Mesenchymal stem cell (in vitro differentiated cells and primary cell): ENCODE data around the gene CDHR2.

ENCODE experiments used
- DNase-seq: peaks from one replicate; pipeline ENCODE4 v3.0.0-alpha.2; 2013
- H2AFZ ChIP-seq: one replicate; pipeline ENCODE4 v1.6.1; 2013; ENCODE audit warnings: low read depth, mild to moderate bottlenecking, control low read depth, inconsistent platforms, low read length, moderate library complexity
- H2AK5ac ChIP-seq: 2 replicates; pipeline ENCODE4 v1.6.1; 2013; ENCODE audit warnings: low read length, moderate library complexity, mild to moderate bottlenecking, inconsistent platforms; ENCODE audit not compliant: severe bottlenecking
- H2BK120ac ChIP-seq: one replicate; pipeline ENCODE4 v1.6.1; 2013; ENCODE audit warnings: low read depth, mild to moderate bottlenecking, inconsistent platforms, low read length, moderate library complexity
- H2BK12ac ChIP-seq, 2 experiments: one replicate each; pipeline ENCODE4 v1.6.1; 2013; ENCODE audit warnings: inconsistent platforms in 2 of 2, low read length in 2 of 2, mild to moderate bottlenecking in 2 of 2, moderate library complexity in 2 of 2, control low read depth in 1 of 2
- H2BK15ac ChIP-seq: one replicate; pipeline ENCODE4 v1.6.1; 2013; ENCODE audit warnings: mild to moderate bottlenecking, low read depth, inconsistent platforms; ENCODE audit not compliant: poor library complexity, severe bottlenecking
- H2BK5ac ChIP-seq: 2 replicates; pipeline ENCODE4 v1.6.1; 2013; ENCODE audit warnings: low read depth, mild to moderate bottlenecking, low read length, control low read depth, inconsistent platforms; ENCODE audit not compliant: poor library complexity, severe bottlenecking
- H3K14ac ChIP-seq, 2 experiments: one replicate each; pipeline ENCODE4 v1.6.1; 2013; ENCODE audit warnings: inconsistent platforms in 2 of 2, low read length in 2 of 2, control low read depth in 1 of 2, mild to moderate bottlenecking in 1 of 2, moderate library complexity in 1 of 2
- H3K18ac ChIP-seq, 2 experiments: one replicate each; pipeline ENCODE4 v1.6.1; 2013; ENCODE audit warnings: inconsistent platforms in 2 of 2, low read length in 2 of 2, control low read depth in 1 of 2, low read depth in 1 of 2, mild to moderate bottlenecking in 1 of 2
- H3K23ac ChIP-seq, 2 experiments: one replicate each; pipeline ENCODE4 v1.6.1; 2013; ENCODE audit warnings: inconsistent platforms in 2 of 2, low read length in 2 of 2, mild to moderate bottlenecking in 2 of 2, moderate library complexity in 2 of 2, control low read depth in 1 of 2
- H3K27ac ChIP-seq: 2 replicates; pipeline ENCODE4 v1.5.1; 2013; ENCODE audit warnings: mild to moderate bottlenecking, moderate library complexity, low read length, control low read depth, inconsistent platforms; ENCODE audit not compliant: poor library complexity, severe bottlenecking
- H3K27me3 ChIP-seq, 2 experiments: 2 replicates each; pipeline versions ENCODE4 v1.6.1 to v1.7.0; 2013; ENCODE audit warnings: low read length in 2 of 2, mild to moderate bottlenecking in 2 of 2, moderate library complexity in 2 of 2, control low read depth in 1 of 2, inconsistent platforms in 1 of 2; ENCODE audit not compliant: control insufficient read depth in 1 of 2, insufficient read depth in 1 of 2
- H3K36me3 ChIP-seq, 2 experiments: 2 replicates each; pipeline versions ENCODE4 v1.6.1 to v1.7.0; 2013; ENCODE audit warnings: low read length in 2 of 2, control low read depth in 1 of 2, inconsistent platforms in 1 of 2, low read depth in 1 of 2, mild to moderate bottlenecking in 1 of 2; ENCODE audit not compliant: insufficient read depth in 2 of 2, control insufficient read depth in 1 of 2
- H3K4ac ChIP-seq, 2 experiments: one replicate each; pipeline ENCODE4 v1.6.1; 2013; ENCODE audit warnings: inconsistent platforms in 2 of 2, low read length in 2 of 2, mild to moderate bottlenecking in 2 of 2, moderate library complexity in 2 of 2, control low read depth in 1 of 2, low read depth in 1 of 2
- H3K4me1 ChIP-seq: 2 replicates; pipeline ENCODE4 v1.6.1; 2013; ENCODE audit warnings: low read depth, low read length, control low read depth; ENCODE audit not compliant: control insufficient read depth, insufficient read depth
- H3K4me2 ChIP-seq: 2 replicates; pipeline ENCODE4 v1.6.1; 2013; ENCODE audit warnings: low read length, mild to moderate bottlenecking, inconsistent platforms; ENCODE audit not compliant: poor library complexity, severe bottlenecking
- H3K4me3 ChIP-seq, 2 experiments: 2 replicates each; pipeline versions ENCODE4 v1.5.1 to v1.7.0; 2013; ENCODE audit warnings: low read length in 2 of 2, mild to moderate bottlenecking in 2 of 2, control low read depth in 1 of 2, low read depth in 1 of 2; ENCODE audit not compliant: insufficient read depth in 1 of 2
- H3K79me1 ChIP-seq: replicated peaks from 2 replicates; pipeline ENCODE4 v1.6.1; 2013; ENCODE audit warnings: mild to moderate bottlenecking, control low read depth, low read length, inconsistent platforms; ENCODE audit not compliant: poor library complexity, severe bottlenecking
- H3K9ac ChIP-seq: 2 replicates; pipeline ENCODE4 v1.7.0; 2013; ENCODE audit warnings: mild to moderate bottlenecking, low read length, moderate library complexity
- H3K9me3 ChIP-seq: 2 replicates; pipeline ENCODE4 v1.7.0; 2013; ENCODE audit warnings: mild to moderate bottlenecking, low read length; ENCODE audit not compliant: control insufficient read depth
- H4K8ac ChIP-seq: one replicate; pipeline ENCODE4 v1.6.1; 2013; ENCODE audit warnings: inconsistent platforms, mild to moderate bottlenecking, low read length, moderate library complexity
- H4K91ac ChIP-seq: one replicate; pipeline ENCODE4 v1.6.1; 2013; ENCODE audit warnings: mild to moderate bottlenecking, low read length, inconsistent platforms
- WGBS: methylation state at CpG from one replicate; pipeline ENCODE4 v1.1.7; 2013; ENCODE audit warnings: mixed read lengths; 5-methylcytosine and 5-hydroxymethylcytosine counted together

Gene CDHR2

DNA sequence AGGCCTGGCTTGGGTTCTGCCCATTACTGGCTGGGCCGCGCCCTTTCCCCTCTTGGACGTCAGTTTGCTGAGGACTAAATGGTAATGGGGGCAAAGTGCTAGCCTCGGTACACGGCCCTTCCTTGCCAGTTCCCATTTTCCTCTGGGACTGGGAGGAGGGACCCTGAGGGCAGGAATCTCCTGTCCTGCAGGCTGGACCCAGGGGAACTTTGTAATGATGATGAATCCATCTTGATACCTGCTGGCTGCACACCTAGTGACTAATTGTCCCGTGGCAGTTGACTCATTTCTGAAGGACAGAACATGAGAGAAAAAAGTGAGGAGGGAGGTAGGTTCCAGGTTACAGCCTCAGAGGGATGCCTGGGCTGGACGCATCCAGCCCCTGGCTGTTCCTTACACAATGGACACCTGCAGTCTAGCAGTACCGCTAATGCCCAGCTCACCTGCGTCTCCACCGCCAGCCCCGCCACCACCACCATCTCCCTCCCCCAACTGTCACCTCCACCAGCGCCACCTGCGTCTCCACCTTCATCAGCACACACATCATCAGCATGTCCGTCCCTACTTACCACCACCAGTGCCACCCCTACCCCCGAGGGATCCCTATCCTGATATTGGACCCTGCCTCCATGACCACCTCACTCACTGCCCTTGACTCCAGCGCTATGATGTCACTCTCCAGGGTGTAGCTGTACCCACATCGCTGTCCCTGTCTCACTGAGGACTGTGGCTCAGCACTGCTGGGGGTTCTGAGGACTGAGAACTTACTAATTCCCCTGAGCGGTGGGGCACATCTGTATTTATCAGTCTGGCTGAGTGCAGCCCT, 4.3 kb downstream of the CDHR2 start:
- Histone ChIP-seq H4K91ac (no peak overlapping the region), H3K4me2 (no peak overlapping the region), H3K4me1 (peaks cover 16% of the 10 kb centered on the region), H3K79me1 (no peaks in the 10 kb centered on the region), H2BK12ac (peak overlapping the region in 1 of 2 experiments; percentile 15), H3K4ac (no peak overlapping the region), H3K27me3 (peaks cover 3 to 17% of the 10 kb centered on the region in 2 experiments), H2AK5ac (no peak overlapping the region), H3K9ac (no peak overlapping the region), H2BK120ac (no peak overlapping the region), H3K9me3 (no peaks in the 10 kb centered on the region), H3K18ac (no peak overlapping the region), H3K4me3 (no peak overlapping the region), H3K14ac (peak overlapping the region in 1 of 2 experiments; percentile 23), H2BK5ac (no peak overlapping the region), H3K27ac (no peak overlapping the region), H3K36me3 (no peaks in the 10 kb centered on the region), H2BK15ac (no peak overlapping the region), H2AFZ (no peak overlapping the region), H4K8ac (no peak overlapping the region), H3K23ac (no peak overlapping the region)
- no peak for DNase-seq
- 78% methylated on average over 18 of the region's 18 CpGs for WGBS

DNA sequence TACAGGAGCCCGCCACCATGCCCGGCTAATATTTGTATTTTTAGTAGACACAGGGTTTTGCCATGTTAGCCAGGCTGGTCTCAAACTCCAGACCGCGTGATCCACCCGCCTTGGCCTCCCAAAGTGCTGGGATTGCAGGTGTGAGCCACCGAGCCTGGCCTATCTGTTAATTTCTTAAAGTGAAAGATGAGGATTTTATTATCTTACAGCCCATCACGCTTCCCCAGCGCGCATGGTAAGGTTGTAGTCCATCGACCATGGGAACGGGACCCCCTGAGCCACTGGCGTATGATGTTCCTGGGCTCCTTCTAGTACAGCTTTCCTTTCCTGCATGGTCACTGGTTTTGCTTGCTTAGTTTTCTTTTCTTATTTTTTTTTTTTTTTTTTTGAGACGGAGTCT, 8.7 kb downstream of the CDHR2 start:
- H2AK5ac ChIP-seq = no peak overlapping the region
- WGBS = 95% methylated on average over 12 of the region's 13 CpGs
- H3K4me1 ChIP-seq = peaks cover 7% of the 10 kb centered on the region
- H3K14ac ChIP-seq = no peak overlapping the region
- H3K36me3 ChIP-seq = no peaks in the 10 kb centered on the region
- no peak overlapping the region for H3K4me2 ChIP-seq
- H3K79me1 ChIP-seq = no peaks in the 10 kb centered on the region
- no peak overlapping the region for H3K4ac ChIP-seq
- DNase-seq = no peak
- no peak overlapping the region for H3K9ac ChIP-seq
- H3K4me3 ChIP-seq = no peak overlapping the region
- H2BK12ac ChIP-seq = no peak overlapping the region
- H4K91ac ChIP-seq = no peak overlapping the region
- H2AFZ ChIP-seq = no peak overlapping the region
- H3K27ac ChIP-seq = no peak overlapping the region
- no peak overlapping the region for H2BK15ac ChIP-seq
- H3K27me3 ChIP-seq = peaks cover 0 to 22% of the 10 kb centered on the region in 2 experiments
- H3K23ac ChIP-seq = no peak overlapping the region
- no peak overlapping the region for H3K18ac ChIP-seq
- H4K8ac ChIP-seq = no peak overlapping the region
- no peak overlapping the region for H2BK120ac ChIP-seq
- peaks cover 3% of the 10 kb centered on the region for H3K9me3 ChIP-seq
- H2BK5ac ChIP-seq = no peak overlapping the region

DNA sequence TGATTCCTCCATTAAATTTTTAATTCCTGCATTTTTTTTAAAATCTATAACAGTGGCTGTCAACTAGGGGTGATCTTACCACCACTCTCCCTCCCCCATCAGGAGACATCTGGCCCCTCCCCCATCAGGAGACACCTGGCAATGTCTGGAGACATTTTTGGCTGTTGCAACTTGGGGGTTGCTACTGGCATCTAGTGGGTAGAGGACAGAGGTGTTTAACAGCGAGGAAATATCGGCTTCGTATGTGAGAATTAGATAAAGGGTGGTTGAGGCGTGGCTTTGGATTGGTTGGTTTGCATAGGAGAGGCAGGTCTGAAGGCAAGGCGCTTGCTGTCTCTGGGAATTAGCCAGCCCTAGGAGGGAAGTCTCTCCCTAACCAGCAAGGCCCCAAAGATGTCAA, 10.5 kb downstream of the CDHR2 start:
- peaks cover 3% of the 10 kb centered on the region for H3K9me3 ChIP-seq
- H3K4me1 ChIP-seq = no peaks in the 10 kb centered on the region
- H3K4me3 ChIP-seq = no peak overlapping the region
- no peak overlapping the region for H3K4me2 ChIP-seq
- H3K27me3 ChIP-seq = peaks cover 0 to 22% of the 10 kb centered on the region in 2 experiments
- no peak overlapping the region for H3K27ac ChIP-seq
- H3K14ac ChIP-seq = no peak overlapping the region
- H3K4ac ChIP-seq = no peak overlapping the region
- H4K91ac ChIP-seq = no peak overlapping the region
- no peak overlapping the region for H2BK12ac ChIP-seq
- WGBS = 40% methylated on average over 3 of the region's 5 CpGs
- H3K79me1 ChIP-seq = no peaks in the 10 kb centered on the region
- no peak overlapping the region for H2BK5ac ChIP-seq
- no peak for DNase-seq
- no peak overlapping the region for H2AFZ ChIP-seq
- H3K9ac ChIP-seq = no peak overlapping the region
- no peak overlapping the region for H4K8ac ChIP-seq
- H3K36me3 ChIP-seq = no peaks in the 10 kb centered on the region
- no peak overlapping the region for H3K23ac ChIP-seq
- no peak overlapping the region for H3K18ac ChIP-seq
- no peak overlapping the region for H2AK5ac ChIP-seq
- H2BK120ac ChIP-seq = no peak overlapping the region
- H2BK15ac ChIP-seq = no peak overlapping the region

DNA sequence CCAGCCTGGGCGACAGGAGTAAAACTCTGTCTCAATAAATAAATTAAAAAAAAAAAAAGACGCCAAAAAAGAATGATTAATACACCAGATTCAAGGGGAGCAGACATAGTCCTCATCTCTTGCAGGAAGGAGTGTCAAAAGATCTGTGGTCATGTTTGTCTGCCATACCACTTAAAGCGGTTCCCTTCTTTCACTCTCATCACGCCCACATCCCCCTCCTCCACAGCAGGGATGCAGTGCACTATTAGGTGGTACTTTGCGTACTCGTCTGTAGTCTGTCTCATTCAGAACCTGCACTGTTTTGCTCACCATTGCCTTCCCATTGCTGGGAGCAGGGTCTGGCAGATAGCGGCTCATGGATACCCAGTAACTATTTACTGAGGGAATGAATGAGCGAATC, 11.2 kb downstream of the CDHR2 start:
- no peaks in the 10 kb centered on the region for H3K79me1 ChIP-seq
- H3K9ac ChIP-seq = no peak overlapping the region
- H2AK5ac ChIP-seq = no peak overlapping the region
- H2BK15ac ChIP-seq = no peak overlapping the region
- no peak overlapping the region for H2AFZ ChIP-seq
- H3K14ac ChIP-seq = no peak overlapping the region
- H3K9me3 ChIP-seq = peaks cover 3% of the 10 kb centered on the region
- H2BK12ac ChIP-seq = no peak overlapping the region
- no peak for DNase-seq
- H3K18ac ChIP-seq = no peak overlapping the region
- H2BK120ac ChIP-seq = no peak overlapping the region
- peaks cover 0 to 24% of the 10 kb centered on the region in 2 experiments for H3K27me3 ChIP-seq
- no peaks in the 10 kb centered on the region for H3K4me1 ChIP-seq
- H3K4me3 ChIP-seq = no peak overlapping the region
- H3K36me3 ChIP-seq = no peaks in the 10 kb centered on the region
- no peak overlapping the region for H4K91ac ChIP-seq
- H4K8ac ChIP-seq = no peak overlapping the region
- H3K4me2 ChIP-seq = no peak overlapping the region
- no peak overlapping the region for H3K4ac ChIP-seq
- H2BK5ac ChIP-seq = no peak overlapping the region
- no peak overlapping the region for H3K27ac ChIP-seq
- no peak overlapping the region for H3K23ac ChIP-seq
- WGBS = 84% methylated on average over 7 of the region's 8 CpGs
